HUDEP-2 (cell line): Measurements from ENCODE around the gene CTNND2.
"Not testable (repeated sequence)": the region's sequence is repeated elsewhere in the genome, so short reads cannot be mapped to it uniquely, and the experiment has no call there.

Source experiments
- DNase-seq, 76 experiments: peaks; one replicate each; lab custom pipeline; 2025; ENCODE audit not compliant: unreplicated experiment in 76 of 76; lab: John Stamatoyannopoulos, UW

CTNND2 gene

DNA sequence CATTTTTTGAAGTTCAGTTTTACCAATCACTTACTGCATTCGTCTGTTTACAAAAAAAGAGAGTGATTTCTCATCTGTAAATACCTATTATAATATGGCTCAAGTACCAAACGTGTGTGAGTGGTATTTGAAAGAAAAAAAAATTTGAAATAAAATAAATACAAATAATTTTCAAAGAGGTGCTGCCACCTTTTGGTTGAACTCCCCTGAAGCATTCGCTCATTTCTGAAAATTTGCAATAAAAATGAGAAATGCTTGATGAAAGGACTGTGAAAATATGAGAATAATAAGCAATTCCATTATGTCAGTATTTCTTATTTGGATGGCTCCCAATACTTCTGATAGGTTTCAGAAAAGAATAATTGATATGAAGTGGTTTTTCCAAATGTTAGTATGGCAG is 409.9 kb downstream of the CTNND2 start:
- no peak for DNase-seq

GRCh38 chr5:11491404-11492075 is 412.7 kb downstream of the CTNND2 start:
- no peak for DNase-seq

- no peak for DNase-seq
Observed at GRCh38 chr5:11483630-11484029, 420.6 kb downstream of the CTNND2 start.

DNA sequence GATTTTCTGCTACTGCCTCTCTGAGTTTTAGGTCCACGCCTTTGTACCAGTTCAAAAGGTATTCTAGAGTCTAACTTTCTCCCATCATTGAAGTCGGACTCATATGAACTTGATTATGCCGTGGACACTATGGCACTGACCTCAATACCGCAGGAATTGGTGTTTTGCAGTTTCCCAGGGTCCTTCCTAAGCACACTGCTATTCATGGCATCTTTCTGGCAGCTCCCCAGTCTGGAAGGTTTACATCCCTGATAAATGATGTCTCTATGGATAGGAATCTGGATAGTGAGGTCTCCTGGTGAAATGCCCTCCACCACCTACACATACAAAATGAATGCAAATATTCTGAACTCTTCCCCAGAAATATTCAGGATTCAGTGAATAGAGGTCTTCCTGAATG is 422.2 kb downstream of the CTNND2 start:
- no peak for DNase-seq

DNA sequence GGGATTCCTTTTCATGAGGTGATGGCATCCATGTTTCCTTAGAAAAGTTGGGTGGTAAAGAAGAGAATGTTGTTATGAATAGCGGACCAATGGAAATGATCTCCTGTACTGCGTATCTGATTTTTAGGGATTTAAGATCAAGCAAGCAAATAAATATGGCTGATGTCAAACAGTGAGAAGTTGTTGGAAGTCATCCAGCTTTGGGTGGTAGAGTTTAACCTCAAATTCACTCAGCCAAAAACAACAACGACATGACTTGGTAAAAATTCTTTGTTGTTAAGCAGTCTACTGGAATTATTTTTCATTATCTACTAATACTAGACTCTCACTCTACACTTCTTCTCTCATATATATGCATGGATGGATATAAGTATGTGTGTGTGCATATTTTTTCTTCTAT is 426.5 kb downstream of the CTNND2 start:
- DNase-seq: no peak

GRCh38 chr5:11476866-11477265 is 427.4 kb downstream of the CTNND2 start:
- DNase-seq: no peak

- no peak for DNase-seq
Observed at GRCh38 chr5:11468334-11469039, 435.8 kb downstream of the CTNND2 start.

GRCh38 chr5:11467588-11467987 is 436.7 kb downstream of the CTNND2 start:
- DNase-seq: no peak

GRCh38 chr5:11459716-11460115 is 444.5 kb downstream of the CTNND2 start:
- DNase-seq: no peak

- DNase-seq: no peak
Observed at GRCh38 chr5:11455505-11455904, 448.7 kb downstream of the CTNND2 start.

- no peak for DNase-seq
Observed at GRCh38 chr5:11452852-11453251, 451.4 kb downstream of the CTNND2 start.

GRCh38 chr5:11449966-11450365 is 454.3 kb downstream of the CTNND2 start:
- DNase-seq: no peak

- no peak for DNase-seq
Observed at GRCh38 chr5:11449217-11449616, 455.0 kb downstream of the CTNND2 start.

GRCh38 chr5:11443831-11444230 is 460.4 kb downstream of the CTNND2 start:
- DNase-seq: no peak

DNA sequence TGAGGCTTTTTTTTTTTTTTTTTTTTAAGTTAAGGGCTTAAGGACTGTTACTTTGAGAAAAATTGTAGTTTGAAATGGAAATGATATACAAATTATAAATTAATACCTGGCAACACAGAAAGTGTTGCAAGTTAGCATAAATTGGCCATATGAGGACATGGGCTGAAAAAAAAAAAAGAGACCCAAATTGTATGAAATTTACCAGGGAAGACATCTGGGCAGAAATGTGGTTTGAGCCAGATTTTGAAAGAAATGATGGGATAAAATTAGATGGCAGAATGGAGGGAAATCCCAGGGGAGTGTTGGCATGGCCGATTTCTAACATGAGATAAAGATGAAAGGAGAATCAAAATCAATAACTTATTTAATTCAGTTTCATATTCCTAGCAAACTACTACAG is 472.1 kb downstream of the CTNND2 start:
- DNase-seq: no peak

GRCh38 chr5:11429254-11429653 is 475.0 kb downstream of the CTNND2 start:
- DNase-seq: no peak

DNA sequence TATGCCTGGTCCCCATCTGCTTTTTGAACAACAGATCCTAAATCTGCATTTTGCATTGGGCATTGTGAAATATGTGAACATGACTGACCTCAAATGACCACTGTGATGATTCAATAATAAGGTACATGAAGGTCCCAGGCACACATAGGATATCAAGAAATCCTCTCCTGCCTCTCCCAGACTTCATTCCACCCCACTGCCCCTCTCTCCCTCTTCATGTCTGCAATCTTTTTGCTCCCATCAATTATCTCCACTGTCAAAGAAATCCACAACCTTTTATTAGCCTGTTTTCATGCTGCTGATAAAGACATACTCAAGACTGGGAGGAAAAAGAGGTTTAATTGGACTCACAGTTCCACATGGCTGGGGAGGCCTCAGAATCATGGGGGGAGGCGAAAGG is 476.7 kb downstream of the CTNND2 start:
- no peak for DNase-seq

- no peak for DNase-seq
Observed at GRCh38 chr5:11426442-11426841, 477.8 kb downstream of the CTNND2 start.

GRCh38 chr5:11422342-11422741 is 481.9 kb downstream of the CTNND2 start:
- no peak for DNase-seq

DNA sequence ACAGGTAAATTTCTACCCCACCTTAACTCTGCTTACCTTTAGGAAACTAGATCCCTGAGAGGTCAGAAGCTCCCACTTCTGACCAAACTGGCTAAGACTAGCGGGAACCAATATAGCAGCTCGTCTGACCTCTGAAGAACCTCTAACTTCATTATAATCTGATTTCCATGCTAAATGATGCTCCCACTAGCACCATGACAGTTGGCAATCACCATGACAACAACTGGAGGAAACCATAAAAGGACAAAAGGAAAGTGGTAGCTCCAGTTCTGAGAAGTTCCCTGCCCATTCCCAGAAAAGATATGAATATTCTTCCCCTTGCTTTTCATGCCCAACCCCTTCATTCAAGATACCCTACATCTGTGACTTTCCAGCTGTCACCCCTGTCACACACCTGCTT is 483.3 kb downstream of the CTNND2 start:
- DNase-seq: no peak

- no peak for DNase-seq
Observed at GRCh38 chr5:11415751-11416150, 488.5 kb downstream of the CTNND2 start.

- DNase-seq: not testable (repeated sequence)
Observed at GRCh38 chr5:11414732-11415131, 489.5 kb downstream of the CTNND2 start.
